HK-2 (cell line): ENCODE results near the gene WDFY1.
"Not testable (repeated sequence)": the region's sequence is repeated elsewhere in the genome, so short reads cannot be mapped to it uniquely, and the experiment has no call there.

ENCODE experiments used
- DNase-seq: peaks from one replicate; pipeline ENCODE4 v3.0.0-alpha.2; 2018; ENCODE audit not compliant: unreplicated experiment

Gene WDFY1

DNA sequence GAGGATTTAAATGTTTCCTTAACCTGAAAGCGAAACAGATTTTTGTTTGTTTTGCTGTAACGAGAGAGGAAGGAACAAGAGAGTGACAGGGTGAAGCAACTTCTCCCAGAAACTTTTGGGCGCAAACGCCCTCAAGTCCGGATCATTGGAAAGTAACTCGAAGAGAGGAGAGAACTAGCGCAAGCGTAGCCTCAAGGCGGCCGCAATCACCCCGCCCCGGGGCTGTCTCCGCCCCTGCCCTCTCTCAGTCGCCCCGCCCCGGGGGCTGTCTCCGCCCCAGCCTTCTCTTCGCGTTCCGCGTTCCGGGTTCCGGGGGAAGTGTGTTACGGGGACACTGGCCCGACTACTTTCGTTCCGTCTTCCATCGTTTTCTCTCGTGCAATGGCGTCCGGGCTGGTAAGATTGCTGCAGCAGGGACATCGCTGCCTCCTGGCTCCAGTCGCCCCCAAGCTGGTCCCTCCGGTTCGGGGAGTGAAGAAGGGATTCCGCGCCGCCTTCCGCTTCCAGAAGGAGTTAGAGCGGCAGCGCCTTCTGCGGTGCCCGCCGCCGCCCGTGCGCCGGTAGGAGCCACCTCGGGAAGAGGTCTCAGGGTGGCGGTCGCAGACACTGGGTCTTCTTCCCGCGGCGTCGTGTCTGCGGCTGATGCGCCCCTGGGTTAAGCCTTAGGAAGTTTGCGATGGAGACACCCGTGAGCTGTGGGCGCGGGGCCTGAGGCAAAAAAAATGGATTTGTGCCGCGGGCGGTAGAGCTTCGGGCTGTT lies 12.1 kb upstream of the WDFY1 start, which contains the start of gene MRPL44:
Gene MRPL44, plus strand, starts transcription at position 372 of the 760 bp plus-strand sequence. Its CDS starts 10 bp downstream, at position 382.
- DNase-seq: peak; percentile 96

GRCh38 chr2:223956300-223956699 lies 11.2 kb upstream of the WDFY1 start:
- no peak for DNase-seq

GRCh38 chr2:223954401-223954800 lies 9.3 kb upstream of the WDFY1 start:
- no peak for DNase-seq

- DNase-seq: no peak
Measured at GRCh38 chr2:223952280-223952968, 7.3 kb upstream of the WDFY1 start.

DNA sequence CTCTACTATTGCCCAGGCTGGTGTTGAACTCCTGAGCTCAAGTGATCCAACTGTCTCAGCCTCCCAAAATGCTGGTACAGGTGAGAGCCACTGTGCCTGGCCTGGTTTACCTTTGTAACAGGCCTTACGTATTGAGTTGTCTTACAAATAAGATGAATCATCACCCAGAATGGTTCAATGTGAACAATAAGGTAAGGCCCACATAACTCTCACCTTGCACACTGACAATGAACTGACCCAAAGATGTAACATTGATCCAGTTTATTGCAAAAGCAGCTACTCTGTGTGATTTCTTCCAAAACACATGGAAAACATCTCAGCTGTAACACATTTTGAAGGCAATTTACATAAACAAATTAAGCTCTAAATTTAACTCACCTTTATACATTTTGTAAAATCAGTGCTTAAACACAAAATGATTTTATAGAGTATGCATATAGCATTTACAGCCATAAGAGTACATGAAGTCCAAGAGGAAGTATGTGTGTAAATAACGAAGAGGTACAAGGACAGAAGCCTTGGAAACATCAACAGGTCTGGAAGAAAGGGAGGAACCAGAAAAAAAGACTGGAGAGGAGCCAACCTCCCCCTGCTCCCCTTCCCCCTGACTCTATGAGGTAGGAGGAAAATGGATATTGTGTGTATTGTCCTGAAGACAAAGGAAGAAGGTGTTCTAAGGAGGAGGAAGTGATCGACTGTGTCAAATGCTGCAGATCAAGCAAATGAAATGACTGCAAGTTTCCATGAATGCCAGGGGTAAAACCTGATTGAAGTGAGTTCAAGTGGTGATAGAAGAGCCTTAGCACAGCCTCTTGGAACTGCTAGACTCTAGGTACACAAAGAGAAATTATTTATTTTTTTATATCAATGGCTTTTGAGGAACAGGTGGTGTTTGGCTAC lies 5.6 kb upstream of the WDFY1 start:
- no peak for DNase-seq

- DNase-seq: no peak
Measured at GRCh38 chr2:223949241-223949840, 4.2 kb upstream of the WDFY1 start.

DNA sequence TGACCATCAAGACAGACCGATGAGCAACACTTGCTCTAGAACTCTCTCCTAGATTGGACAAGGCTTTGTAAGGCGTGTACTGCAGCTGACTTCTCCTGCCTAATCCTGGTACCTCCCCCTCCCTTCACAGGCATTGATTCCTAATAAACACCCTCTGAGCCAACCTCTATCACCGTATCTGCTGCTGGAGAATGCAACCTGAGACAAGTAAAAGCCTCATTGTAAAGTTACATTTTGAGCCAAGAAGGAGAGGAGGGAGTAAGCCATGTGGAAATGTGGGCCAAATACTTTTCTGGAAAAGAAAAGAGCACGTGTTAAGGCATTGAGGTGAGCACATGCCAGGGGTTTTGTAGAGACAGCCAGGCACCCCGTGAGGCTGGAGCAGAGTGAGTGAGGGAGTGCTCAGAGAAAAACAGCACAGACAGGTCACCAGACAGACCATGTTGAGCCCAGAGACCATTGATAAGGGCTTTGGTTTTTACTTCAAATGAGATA lies 2.6 kb upstream of the WDFY1 start:
- DNase-seq: no peak

DNA sequence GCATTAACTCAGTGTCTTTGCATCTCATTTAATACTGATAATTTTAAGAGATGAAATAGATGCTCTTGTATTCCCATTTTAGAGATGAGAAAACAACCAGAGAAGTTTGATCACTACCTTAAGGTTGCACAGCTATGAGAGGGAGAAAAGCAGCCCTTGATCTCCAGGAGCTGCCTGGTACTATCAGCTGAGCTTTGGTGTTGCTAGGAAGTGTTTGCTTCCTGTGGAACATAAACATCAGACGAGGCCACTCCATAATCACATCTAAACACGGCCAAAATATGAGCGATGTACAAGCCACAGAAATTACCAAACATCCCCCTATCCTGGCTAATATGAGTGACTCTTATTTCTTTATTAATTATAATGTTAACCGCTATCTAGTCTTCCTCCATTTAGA lies 620 bp upstream of the WDFY1 start:
- DNase-seq: no peak

GRCh38 chr2:223944166-223944702 lies 901 bp downstream of the WDFY1 start:
- peak; percentile 51 for DNase-seq

GRCh38 chr2:223943561-223944008 lies 1.6 kb downstream of the WDFY1 start:
- no peak for DNase-seq

DNA sequence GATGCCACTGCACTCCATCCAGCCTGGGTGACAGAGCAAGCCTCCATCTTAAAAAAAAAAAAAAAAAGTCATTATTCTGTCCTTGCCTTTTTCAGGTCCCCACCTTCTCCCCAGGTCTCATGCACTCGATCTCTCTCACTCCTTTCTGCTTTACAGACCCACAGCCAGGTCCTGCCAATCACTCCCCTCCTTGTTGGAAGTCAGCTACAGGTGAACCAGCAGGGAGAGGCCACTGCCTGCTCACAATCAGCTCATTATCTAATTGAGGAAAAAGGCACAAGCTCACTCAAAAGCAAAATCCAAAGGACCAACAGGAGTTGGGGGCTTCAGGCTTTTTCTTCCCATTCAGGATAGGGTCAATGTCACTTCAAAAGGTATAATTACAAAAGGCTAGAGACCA lies 2.0 kb downstream of the WDFY1 start:
- no peak for DNase-seq

DNA sequence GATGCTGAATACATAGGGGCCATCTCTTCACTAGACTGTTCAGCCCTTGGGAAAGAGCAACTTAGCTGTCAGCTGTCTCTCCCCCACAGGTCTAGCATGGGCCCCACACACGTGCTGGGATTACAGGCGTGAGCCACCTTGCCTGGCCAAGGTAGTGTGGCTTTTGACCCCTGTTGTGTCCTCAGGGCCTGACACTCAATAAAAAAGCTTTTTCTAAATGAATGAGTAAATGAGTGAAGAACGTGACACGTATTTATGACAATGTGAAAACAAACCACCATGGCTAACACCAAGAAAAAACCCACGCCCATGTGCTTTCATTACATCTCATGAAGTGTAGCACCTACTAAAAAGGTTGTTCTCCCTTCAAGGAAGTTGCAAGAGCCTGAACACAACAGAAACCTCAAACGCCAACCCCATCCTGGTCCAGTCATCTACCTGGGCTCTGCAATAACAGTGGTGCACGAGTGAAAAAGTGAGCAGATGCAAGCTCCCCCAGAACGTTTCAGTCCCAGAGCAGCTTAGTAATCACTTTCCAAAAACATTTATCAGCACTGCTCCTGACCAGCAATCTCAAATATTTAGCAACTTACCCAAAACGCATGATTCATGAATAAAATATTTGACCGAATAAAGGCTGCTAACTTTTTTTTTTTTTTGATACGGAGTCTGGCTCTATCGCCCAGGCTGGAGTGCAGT lies 3.4 kb downstream of the WDFY1 start:
- no peak for DNase-seq

DNA sequence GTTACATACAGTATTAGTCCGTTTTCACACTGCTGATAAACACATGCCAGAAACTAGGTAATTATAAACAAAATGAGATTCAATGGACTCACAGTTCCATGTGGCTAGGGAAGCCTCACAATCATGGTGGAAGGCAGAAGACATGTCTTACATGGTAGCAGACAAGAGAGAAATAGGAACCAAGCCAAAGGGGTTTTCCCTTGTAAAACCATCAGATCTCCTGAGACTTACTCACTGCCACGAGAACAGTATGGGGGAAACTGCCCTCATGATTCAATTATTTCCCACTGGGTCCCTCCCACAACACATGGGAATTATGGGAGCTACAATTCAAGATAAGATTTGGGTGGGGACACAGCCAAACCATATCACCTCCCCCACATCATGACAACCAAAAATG lies 5.7 kb downstream of the WDFY1 start:
- not testable (repeated sequence) for DNase-seq

DNA sequence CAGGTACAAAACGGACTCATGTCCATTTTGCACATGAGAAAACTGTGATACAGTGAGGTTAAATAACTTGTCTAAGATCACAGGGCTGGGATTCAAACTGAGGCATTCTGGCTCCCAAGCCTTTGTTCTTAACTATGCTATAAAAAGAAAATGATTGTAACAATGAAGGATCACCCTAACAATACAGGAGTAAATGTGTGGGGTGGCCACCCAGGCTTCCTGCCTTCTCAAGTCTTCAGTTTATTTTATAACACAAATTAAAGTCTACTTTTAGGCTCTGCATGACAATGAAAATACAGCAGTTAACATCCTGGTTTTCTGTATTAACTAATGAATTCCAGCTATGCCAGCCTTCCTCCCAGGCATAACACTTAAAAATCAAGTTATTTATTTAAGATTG lies 7.6 kb downstream of the WDFY1 start:
- DNase-seq: no peak

DNA sequence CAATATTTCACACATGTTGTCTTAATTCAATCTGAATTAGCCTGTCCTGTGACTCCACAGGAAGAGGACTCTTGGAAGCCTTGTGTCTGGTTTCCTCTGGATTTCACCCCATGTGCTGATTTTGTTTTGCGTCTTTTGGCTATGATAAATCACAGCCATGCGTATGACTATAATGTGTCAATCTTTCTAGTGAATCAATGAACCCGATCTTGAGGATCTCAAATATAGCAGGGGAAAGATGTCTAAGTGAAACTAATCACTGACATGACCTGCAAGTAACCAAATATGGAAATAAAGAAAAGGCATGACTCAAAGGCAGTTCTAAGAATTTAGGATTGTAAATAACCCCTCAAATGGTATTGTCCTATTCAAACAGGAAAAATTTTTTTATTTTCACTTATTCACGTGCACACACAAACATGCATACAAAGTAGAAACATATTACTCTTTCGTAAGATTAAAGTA lies 8.2 kb downstream of the WDFY1 start:
- no peak for DNase-seq

DNA sequence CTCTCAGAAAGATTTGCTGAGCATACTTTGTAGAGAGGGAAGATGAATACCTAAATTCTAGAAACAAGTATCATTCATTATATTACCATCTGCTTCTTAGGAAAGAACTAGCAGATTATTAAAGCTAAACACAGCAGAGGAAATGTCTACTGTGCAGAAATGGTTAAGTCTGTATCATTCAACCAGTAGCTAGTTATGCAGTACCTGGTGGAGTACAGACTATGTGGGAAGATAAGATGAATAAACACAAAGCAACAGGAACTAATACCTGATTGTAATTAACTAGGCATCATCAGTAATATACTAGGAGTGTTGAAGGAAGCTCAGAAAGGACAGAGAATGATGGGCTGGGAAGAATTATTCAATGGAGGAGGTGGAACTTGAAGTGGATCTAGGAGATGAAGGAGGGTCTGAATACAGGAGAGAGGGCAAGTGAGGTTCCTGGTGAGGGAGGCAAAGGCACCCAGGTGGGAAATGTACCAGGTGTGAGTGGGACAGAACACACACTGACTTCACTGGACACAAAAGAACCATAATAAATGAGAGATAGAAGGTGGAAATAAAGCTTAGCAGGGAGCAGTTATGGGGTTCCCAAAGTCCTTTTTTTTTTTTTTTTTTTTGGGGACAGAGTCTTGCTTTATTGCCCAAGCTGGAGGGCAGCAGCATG lies 9.5 kb downstream of the WDFY1 start:
- DNase-seq: no peak

GRCh38 chr2:223934870-223935269 lies 10.3 kb downstream of the WDFY1 start:
- DNase-seq: no peak

- DNase-seq: no peak
Measured at GRCh38 chr2:223932816-223933800, 12.0 kb downstream of the WDFY1 start.
